ENCODE measurements around the gene JAKMIP3.

JAKMIP3 gene

GRCh38 chr10:132028706-132029105 is 37.0 kb upstream of the JAKMIP3 start:
- Histone ChIP-seq H3K27ac (ENCODE audit: low read length) (no peak overlapping the region), H3K27me3 (ENCODE audit: control insufficient read depth in 1 of 2, insufficient read depth in 2 of 2, low read length in 2 of 2) (peaks cover 5 to 32% of the 10 kb centered on the region in 2 donors), H3K4me1 (ENCODE audit: control insufficient read depth, insufficient read depth, low read length) (peaks cover 1% of the 10 kb centered on the region)

GRCh38 chr10:132030898-132031463 is 34.8 kb upstream of the JAKMIP3 start:
- Histone ChIP-seq H3K9me3 (ENCODE audit: control insufficient read depth in 2 of 2, low read length in 2 of 2) (no peaks in the 10 kb centered on the region), H3K36me3 (ENCODE audit: control insufficient read depth in 2 of 2, insufficient read depth in 2 of 2, low read length in 2 of 2) (no peaks in the 10 kb centered on the region), H3K27me3 (ENCODE audit: control insufficient read depth in 1 of 2, insufficient read depth in 2 of 2, low read length in 2 of 2) (peaks cover 5 to 34% of the 10 kb centered on the region in 2 donors), H3K4me1 (ENCODE audit: control insufficient read depth, insufficient read depth, low read length) (peaks cover 3% of the 10 kb centered on the region), H3K27ac (ENCODE audit: low read length) (no peak overlapping the region), H3K9ac (ENCODE audit: low read length in 2 of 2) (no peak overlapping the region), H3K4me3 (ENCODE audit: low read length in 2 of 2) (no peak overlapping the region)

More at GRCh38 chr10:132028706-132029105, 37.0 kb upstream of the JAKMIP3 start:
- H3K9ac ChIP-seq (ENCODE audit: low read length in 2 of 2): no peak overlapping the region
- no peaks in the 10 kb centered on the region for H3K36me3 ChIP-seq (ENCODE audit: control insufficient read depth in 2 of 2, insufficient read depth in 2 of 2, low read length in 2 of 2)
- no peak overlapping the region for H3K4me3 ChIP-seq (ENCODE audit: low read length in 2 of 2)
- no peaks in the 10 kb centered on the region for H3K9me3 ChIP-seq (ENCODE audit: control insufficient read depth in 2 of 2, low read length in 2 of 2)

- H3K4me1 ChIP-seq (ENCODE audit: control insufficient read depth, insufficient read depth, low read length): peaks cover 8% of the 10 kb centered on the region
- no peak overlapping the region for H3K4me3 ChIP-seq (ENCODE audit: low read length in 2 of 2)
- no peak overlapping the region for H3K9ac ChIP-seq (ENCODE audit: low read length in 2 of 2)
- no peaks in the 10 kb centered on the region for H3K36me3 ChIP-seq (ENCODE audit: control insufficient read depth in 2 of 2, insufficient read depth in 2 of 2, low read length in 2 of 2)
- H3K27ac ChIP-seq (ENCODE audit: low read length): no peak overlapping the region
- H3K27me3 ChIP-seq (ENCODE audit: control insufficient read depth in 1 of 2, insufficient read depth in 2 of 2, low read length in 2 of 2): peaks cover 5 to 34% of the 10 kb centered on the region in 2 donors
- H3K9me3 ChIP-seq (ENCODE audit: control insufficient read depth in 2 of 2, low read length in 2 of 2): no peaks in the 10 kb centered on the region
Measured at GRCh38 chr10:132033632-132034031, 32.1 kb upstream of the JAKMIP3 start.

GRCh38 chr10:132035476-132035875 is 30.3 kb upstream of the JAKMIP3 start:
- Histone ChIP-seq H3K9me3 (ENCODE audit: control insufficient read depth in 2 of 2, low read length in 2 of 2) (no peaks in the 10 kb centered on the region), H3K4me1 (ENCODE audit: control insufficient read depth, insufficient read depth, low read length) (peaks cover 8% of the 10 kb centered on the region), H3K4me3 (ENCODE audit: low read length in 2 of 2) (no peak overlapping the region), H3K9ac (ENCODE audit: low read length in 2 of 2) (no peak overlapping the region), H3K36me3 (ENCODE audit: control insufficient read depth in 2 of 2, insufficient read depth in 2 of 2, low read length in 2 of 2) (no peaks in the 10 kb centered on the region), H3K27me3 (ENCODE audit: control insufficient read depth in 1 of 2, insufficient read depth in 2 of 2, low read length in 2 of 2) (peaks cover 5 to 24% of the 10 kb centered on the region in 2 donors), H3K27ac (ENCODE audit: low read length) (no peak overlapping the region)

- peak overlapping the region in 1 of 2 donors; percentile 13 for H3K9ac ChIP-seq (ENCODE audit: low read length in 2 of 2)
- no peaks in the 10 kb centered on the region for H3K9me3 ChIP-seq (ENCODE audit: control insufficient read depth in 2 of 2, low read length in 2 of 2)
- peak overlapping the region; percentile 50 to 76 for H3K4me3 ChIP-seq (ENCODE audit: low read length in 2 of 2)
- no peaks in the 10 kb centered on the region for H3K36me3 ChIP-seq (ENCODE audit: control insufficient read depth in 2 of 2, insufficient read depth in 2 of 2, low read length in 2 of 2)
- H3K27ac ChIP-seq (ENCODE audit: low read length): no peak overlapping the region
- peaks cover 8% of the 10 kb centered on the region for H3K4me1 ChIP-seq (ENCODE audit: control insufficient read depth, insufficient read depth, low read length)
- H3K27me3 ChIP-seq (ENCODE audit: control insufficient read depth in 1 of 2, insufficient read depth in 2 of 2, low read length in 2 of 2): peaks cover 3 to 23% of the 10 kb centered on the region in 2 donors
Measured at GRCh38 chr10:132036153-132036886, 29.4 kb upstream of the JAKMIP3 start.

- peaks cover 8% of the 10 kb centered on the region for H3K4me1 ChIP-seq (ENCODE audit: control insufficient read depth, insufficient read depth, low read length)
- H3K27me3 ChIP-seq (ENCODE audit: control insufficient read depth in 1 of 2, insufficient read depth in 2 of 2, low read length in 2 of 2): peaks cover 0 to 19% of the 10 kb centered on the region in 2 donors
- peak overlapping the region in 1 of 2 donors; percentile 33 for H3K9ac ChIP-seq (ENCODE audit: low read length in 2 of 2)
Measured at GRCh38 chr10:132036887-132037675, 28.7 kb upstream of the JAKMIP3 start.

GRCh38 chr10:132037676-132037975 is 28.1 kb upstream of the JAKMIP3 start:
- H3K9ac ChIP-seq (ENCODE audit: low read length in 2 of 2): no peak overlapping the region
- peaks cover 0 to 17% of the 10 kb centered on the region in 2 donors for H3K27me3 ChIP-seq (ENCODE audit: control insufficient read depth in 1 of 2, insufficient read depth in 2 of 2, low read length in 2 of 2)
- no peak overlapping the region for H3K27ac ChIP-seq (ENCODE audit: low read length)

More at GRCh38 chr10:132036887-132037675, 28.7 kb upstream of the JAKMIP3 start:
- H3K27ac ChIP-seq (ENCODE audit: low read length): no peak overlapping the region
- H3K4me3 ChIP-seq (ENCODE audit: low read length in 2 of 2): peak overlapping the region; percentile 40 to 76
- no peaks in the 10 kb centered on the region for H3K36me3 ChIP-seq (ENCODE audit: control insufficient read depth in 2 of 2, insufficient read depth in 2 of 2, low read length in 2 of 2)
- no peaks in the 10 kb centered on the region for H3K9me3 ChIP-seq (ENCODE audit: control insufficient read depth in 2 of 2, low read length in 2 of 2)

GRCh38 chr10:132039371-132039770 is 26.4 kb upstream of the JAKMIP3 start:
- peaks cover 8 to 23% of the 10 kb centered on the region in 2 donors for H3K27me3 ChIP-seq (ENCODE audit: control insufficient read depth in 1 of 2, insufficient read depth in 2 of 2, low read length in 2 of 2)
- H3K9me3 ChIP-seq (ENCODE audit: control insufficient read depth in 2 of 2, low read length in 2 of 2): no peaks in the 10 kb centered on the region
- no peaks in the 10 kb centered on the region for H3K36me3 ChIP-seq (ENCODE audit: control insufficient read depth in 2 of 2, insufficient read depth in 2 of 2, low read length in 2 of 2)

More at GRCh38 chr10:132037676-132037975, 28.1 kb upstream of the JAKMIP3 start:
- peaks cover 8% of the 10 kb centered on the region for H3K4me1 ChIP-seq (ENCODE audit: control insufficient read depth, insufficient read depth, low read length)
- H3K4me3 ChIP-seq (ENCODE audit: low read length in 2 of 2): no peak overlapping the region
- no peaks in the 10 kb centered on the region for H3K36me3 ChIP-seq (ENCODE audit: control insufficient read depth in 2 of 2, insufficient read depth in 2 of 2, low read length in 2 of 2)
- H3K9me3 ChIP-seq (ENCODE audit: control insufficient read depth in 2 of 2, low read length in 2 of 2): no peaks in the 10 kb centered on the region

GRCh38 chr10:132040046-132040445 is 25.7 kb upstream of the JAKMIP3 start:
- no peak overlapping the region for H3K27ac ChIP-seq (ENCODE audit: low read length)
- H3K27me3 ChIP-seq (ENCODE audit: control insufficient read depth in 1 of 2, insufficient read depth in 2 of 2, low read length in 2 of 2): peaks cover 8 to 20% of the 10 kb centered on the region in 2 donors
- H3K9me3 ChIP-seq (ENCODE audit: control insufficient read depth in 2 of 2, low read length in 2 of 2): no peaks in the 10 kb centered on the region
- no peaks in the 10 kb centered on the region for H3K36me3 ChIP-seq (ENCODE audit: control insufficient read depth in 2 of 2, insufficient read depth in 2 of 2, low read length in 2 of 2)
- peaks cover 8% of the 10 kb centered on the region for H3K4me1 ChIP-seq (ENCODE audit: control insufficient read depth, insufficient read depth, low read length)
- no peak overlapping the region for H3K4me3 ChIP-seq (ENCODE audit: low read length in 2 of 2)
- H3K9ac ChIP-seq (ENCODE audit: low read length in 2 of 2): no peak overlapping the region

More at GRCh38 chr10:132039371-132039770, 26.4 kb upstream of the JAKMIP3 start:
- H3K4me1 ChIP-seq (ENCODE audit: control insufficient read depth, insufficient read depth, low read length): peaks cover 8% of the 10 kb centered on the region
- no peak overlapping the region for H3K4me3 ChIP-seq (ENCODE audit: low read length in 2 of 2)
- no peak overlapping the region for H3K27ac ChIP-seq (ENCODE audit: low read length)
- no peak overlapping the region for H3K9ac ChIP-seq (ENCODE audit: low read length in 2 of 2)

GRCh38 chr10:132041340-132041739 is 24.4 kb upstream of the JAKMIP3 start:
- no peaks in the 10 kb centered on the region for H3K36me3 ChIP-seq (ENCODE audit: control insufficient read depth in 2 of 2, insufficient read depth in 2 of 2, low read length in 2 of 2)
- H3K4me1 ChIP-seq (ENCODE audit: control insufficient read depth, insufficient read depth, low read length): peaks cover 3% of the 10 kb centered on the region
- no peak overlapping the region for H3K27ac ChIP-seq (ENCODE audit: low read length)
- H3K9ac ChIP-seq (ENCODE audit: low read length in 2 of 2): no peak overlapping the region
- H3K4me3 ChIP-seq (ENCODE audit: low read length in 2 of 2): no peak overlapping the region
- H3K27me3 ChIP-seq (ENCODE audit: control insufficient read depth in 1 of 2, insufficient read depth in 2 of 2, low read length in 2 of 2): peaks cover 8 to 15% of the 10 kb centered on the region in 2 donors
- H3K9me3 ChIP-seq (ENCODE audit: control insufficient read depth in 2 of 2, low read length in 2 of 2): no peaks in the 10 kb centered on the region

Data from stomach smooth muscle (tissue), 2 donors.